Ovary (tissue), 3 donors: ENCODE results near the gene MTHFR.

ENCODE experiments used
- CTCF ChIP-seq, 3 donors: fragments of 450-650 bp in 2 of 3; fragments of 200-600 bp in 1 of 3; IDR thresholded peaks; one replicate each; pipeline versions ENCODE4 v1.5.1 to v1.8.0; 2016 to 2022; ENCODE audit warnings: antibody characterized with exemption in 3 of 3, mild to moderate bottlenecking in 1 of 3
- EP300 ChIP-seq: sonication (generic); formaldehyde crosslinking; IDR thresholded peaks from one replicate; pipeline ENCODE4 v1.6.1; 2017; ENCODE audit warnings: antibody characterized with exemption
- POLR2A ChIP-seq: fragments of 450-650 bp; IDR thresholded peaks from one replicate; pipeline ENCODE4 v1.6.1; 2017; ENCODE audit warnings: antibody characterized with exemption, mild to moderate bottlenecking, moderate library complexity
- donor health status: DM: no; HTN: no; CAD: no.

GRCh38 chr1:11741482-11741881, 64.3 kb downstream of the MTHFR start:
- no peak for TF ChIP-seq CTCF (IDR thresholded peaks at IDR 0.05)
- TF ChIP-seq POLR2A: no peak
- no peak for TF ChIP-seq EP300
